HCEC 1CT (cell line): ENCODE data around the gene CMTM8.

Experiments used
- DNase-seq: peaks from one replicate; pipeline ENCODE4 v3.0.0-alpha.2; 2017

CMTM8 gene

DNA sequence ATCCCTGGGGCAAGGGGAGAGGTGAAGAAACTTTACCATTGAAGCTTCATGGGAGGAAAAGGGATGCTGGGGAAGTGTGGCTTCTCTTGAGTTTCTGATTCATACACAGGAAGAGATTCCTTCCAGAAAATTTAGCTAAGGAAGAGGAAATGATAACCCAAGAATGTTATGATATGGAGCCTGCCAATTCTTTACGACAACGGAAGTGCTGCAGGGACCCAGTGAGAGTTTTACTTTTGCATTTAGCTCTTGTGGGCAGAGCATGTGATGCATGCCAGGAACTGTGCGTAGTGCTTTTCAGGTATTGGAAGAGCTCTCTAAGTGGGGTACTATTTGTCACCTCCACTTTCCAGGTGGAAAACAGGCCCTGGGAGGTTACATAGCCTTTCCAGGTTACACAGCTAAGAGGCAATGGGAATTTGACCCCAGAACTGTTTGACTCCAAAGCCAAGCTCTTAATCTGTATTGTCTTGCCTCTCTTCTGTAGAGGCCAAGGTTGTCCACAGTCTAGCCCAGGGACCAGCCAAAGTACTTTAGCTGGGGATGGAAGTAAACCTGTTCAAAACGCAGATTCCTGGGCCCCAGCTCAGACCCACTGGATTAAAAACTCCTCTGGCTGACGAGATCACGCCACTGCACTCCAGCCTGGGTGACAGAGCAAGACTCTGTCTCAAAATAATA lies 176.2 kb downstream of the CMTM8 start:
- DNase-seq, result peak; percentile 20

DNA sequence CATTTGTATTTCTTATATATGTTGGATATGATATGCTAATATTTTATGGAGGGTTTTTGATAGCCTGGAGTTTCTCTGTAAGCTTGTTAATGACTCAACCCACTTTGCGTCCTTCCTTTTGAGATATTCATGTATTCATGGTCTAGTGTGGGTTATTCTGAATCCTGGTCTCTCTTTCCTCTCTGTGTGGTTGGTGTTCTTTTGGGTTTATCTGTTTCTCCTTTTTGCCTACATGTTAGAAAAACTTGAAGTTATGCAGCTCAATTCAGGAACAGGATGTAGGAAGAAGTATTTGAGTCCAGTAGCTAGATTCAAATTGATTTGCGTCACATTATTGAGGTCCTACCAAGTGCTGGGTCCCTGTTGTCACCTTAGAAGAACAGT lies 181.3 kb downstream of the CMTM8 start:
- DNase-seq, result no peak
